Inflammatory macrophage (primary cell): ENCODE measurements around the gene MYL2.
A peak's percentile ranks its signal among the peaks of the same experiment; 100 is the strongest.
"Not testable (repeated sequence)": the region's sequence is repeated elsewhere in the genome, so short reads cannot be mapped to it uniquely, and the experiment has no call there.

Source experiments
- DNase-seq, 2 donors: peaks; one replicate each; pipeline ENCODE4 v3.0.0-alpha.2; 2020 to 2022
- total RNA-seq, 18 experiments: gene quantifications; one replicate each; lab custom pipeline; 2026; ENCODE audit warnings: mixed read lengths in 6 of 18, inconsistent platforms in 2 of 18; lab: John Stamatoyannopoulos, UW

Gene MYL2, protein sequence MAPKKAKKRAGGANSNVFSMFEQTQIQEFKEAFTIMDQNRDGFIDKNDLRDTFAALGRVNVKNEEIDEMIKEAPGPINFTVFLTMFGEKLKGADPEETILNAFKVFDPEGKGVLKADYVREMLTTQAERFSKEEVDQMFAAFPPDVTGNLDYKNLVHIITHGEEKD
- total RNA-seq, result 0 to 0.03 (median 0) reads per million in 18 experiments

- no peak for DNase-seq
Measured at GRCh38 chr12:110920324-110920910, at the start of gene MYL2. MYL2 (minus strand) TSS chr12:110920579; CDS start chr12:110920529, 50 bp downstream.

DNA sequence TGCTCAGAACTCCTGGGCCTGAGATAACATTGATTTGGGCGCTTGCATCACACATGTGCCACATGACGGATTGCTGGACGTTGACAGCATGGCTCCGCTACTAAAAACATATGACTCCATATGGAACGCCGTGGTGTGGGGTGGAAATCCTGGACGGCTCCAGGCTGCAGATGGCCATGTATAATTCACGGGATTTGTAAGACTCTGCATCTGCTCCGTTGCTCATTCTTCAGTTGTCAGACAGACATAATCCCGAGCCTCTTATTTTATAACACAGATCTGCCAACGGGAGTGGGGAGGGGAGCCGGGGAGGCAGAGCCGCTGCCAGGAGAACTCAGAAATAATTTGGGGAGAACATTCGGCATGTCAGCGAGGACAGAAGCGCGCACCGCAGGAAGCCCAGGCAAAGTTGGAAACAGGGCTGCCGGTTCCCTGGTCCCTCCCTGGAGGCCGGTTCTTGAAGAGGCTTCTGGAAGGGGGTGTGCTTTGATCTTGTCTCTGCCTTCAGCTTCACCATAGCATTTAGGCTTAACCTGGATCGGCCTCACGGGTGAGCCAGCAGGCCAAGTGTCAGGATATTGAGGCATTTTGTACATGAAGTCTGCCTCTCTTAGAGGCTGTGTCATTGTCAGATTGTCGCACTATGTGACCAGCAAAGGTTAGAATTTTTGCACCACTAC lies 45.8 kb upstream of the MYL2 start:
- DNase-seq, result no peak

- DNase-seq, result no peak
Measured at GRCh38 chr12:110965574-110965973, 45.2 kb upstream of the MYL2 start.

DNA sequence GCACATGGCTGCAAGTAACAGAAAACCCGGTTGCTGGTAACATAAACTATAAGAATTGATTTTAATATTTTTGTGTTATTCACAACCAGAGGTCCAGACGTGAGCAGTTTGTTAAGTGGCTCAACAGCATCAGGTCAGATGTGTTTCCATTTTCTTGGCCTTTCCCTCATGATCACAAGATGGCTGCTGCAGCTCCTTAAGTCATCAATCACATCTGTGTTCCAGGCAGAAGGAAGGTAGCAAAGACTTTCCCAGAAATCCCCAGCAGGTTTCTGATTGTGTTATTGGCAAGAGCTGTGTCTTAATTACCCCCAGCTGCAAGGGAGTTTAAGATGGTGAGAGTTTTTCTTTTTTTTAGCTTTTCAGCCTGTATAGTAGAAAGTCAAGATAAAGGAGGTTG lies 40.4 kb upstream of the MYL2 start:
- no peak for DNase-seq

DNA sequence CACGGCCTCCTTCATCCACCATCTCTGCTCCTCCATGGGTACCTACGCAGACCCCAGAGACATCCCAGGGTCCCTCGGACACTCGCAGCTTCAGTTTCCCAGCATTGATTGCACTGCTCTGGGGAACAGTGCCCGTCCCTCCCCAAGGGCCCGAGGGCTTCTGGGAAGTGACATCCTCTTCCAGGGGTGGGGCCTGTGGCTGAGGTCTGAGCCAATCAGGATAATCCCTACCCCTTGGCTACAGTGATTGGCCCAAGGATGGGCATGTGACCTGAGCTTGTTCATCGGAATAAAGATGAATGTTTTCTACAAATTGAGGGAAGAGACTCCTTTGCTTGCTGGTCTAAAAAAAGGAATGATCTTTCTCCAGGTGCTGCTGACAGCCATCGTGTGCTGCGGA lies 37.3 kb upstream of the MYL2 start:
- no peak for DNase-seq

- DNase-seq, result no peak
Measured at GRCh38 chr12:110957159-110957558, 36.8 kb upstream of the MYL2 start.

- DNase-seq, result not testable (repeated sequence)
Measured at GRCh38 chr12:110950867-110951266, 30.5 kb upstream of the MYL2 start.

GRCh38 chr12:110950466-110950865 lies 30.1 kb upstream of the MYL2 start:
- not testable (repeated sequence) for DNase-seq

DNA sequence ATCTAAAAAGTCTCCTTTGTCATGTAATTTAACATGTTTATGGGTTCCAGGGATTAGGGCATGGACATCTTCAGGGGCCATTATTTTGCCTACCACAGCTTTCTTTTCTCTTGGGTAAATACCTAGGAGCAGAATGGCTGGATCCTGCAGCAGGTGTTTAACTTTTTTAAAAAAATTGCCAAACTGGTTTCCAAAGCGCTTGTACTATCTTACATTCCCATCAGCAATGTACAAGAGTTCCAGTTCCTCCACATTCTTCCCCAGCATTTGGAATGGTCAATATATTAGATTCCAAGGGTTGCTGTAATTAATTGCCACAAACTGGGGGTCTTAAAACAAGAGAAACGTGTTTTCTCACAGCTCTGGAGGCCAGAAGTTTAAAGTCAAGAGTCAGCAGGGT lies 27.7 kb upstream of the MYL2 start:
- no peak for DNase-seq

GRCh38 chr12:110943373-110943772 lies 23.0 kb upstream of the MYL2 start:
- no peak for DNase-seq

- DNase-seq, result no peak
Measured at GRCh38 chr12:110941391-110941790, 21.0 kb upstream of the MYL2 start.

DNA sequence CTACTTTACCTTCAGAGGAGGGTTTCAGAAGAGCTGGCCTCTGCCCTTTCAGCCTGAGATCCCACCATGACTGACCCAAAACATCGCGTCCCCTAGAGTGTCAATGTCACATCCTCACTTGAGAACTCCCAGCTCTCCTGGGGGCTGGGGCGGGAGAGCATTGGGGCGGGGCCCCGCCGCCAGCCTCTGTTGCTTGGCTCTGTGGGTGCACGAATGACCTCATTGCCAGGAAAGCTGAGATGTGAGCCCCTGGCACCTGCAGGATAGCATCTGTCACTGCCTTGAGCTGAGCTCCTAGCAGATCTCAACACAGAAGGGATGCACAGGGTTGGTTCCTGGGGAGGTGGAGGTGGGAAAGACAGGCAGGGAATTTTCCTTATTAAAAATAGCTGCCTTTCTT lies 20.6 kb upstream of the MYL2 start:
- no peak for DNase-seq

GRCh38 chr12:110940296-110940695 lies 19.9 kb upstream of the MYL2 start:
- DNase-seq, result no peak

- peak; percentile 40 to 63 for DNase-seq
Measured at GRCh38 chr12:110937104-110937641, 16.8 kb upstream of the MYL2 start.

GRCh38 chr12:110936367-110937103 lies 16.2 kb upstream of the MYL2 start:
- no peak for DNase-seq

DNA sequence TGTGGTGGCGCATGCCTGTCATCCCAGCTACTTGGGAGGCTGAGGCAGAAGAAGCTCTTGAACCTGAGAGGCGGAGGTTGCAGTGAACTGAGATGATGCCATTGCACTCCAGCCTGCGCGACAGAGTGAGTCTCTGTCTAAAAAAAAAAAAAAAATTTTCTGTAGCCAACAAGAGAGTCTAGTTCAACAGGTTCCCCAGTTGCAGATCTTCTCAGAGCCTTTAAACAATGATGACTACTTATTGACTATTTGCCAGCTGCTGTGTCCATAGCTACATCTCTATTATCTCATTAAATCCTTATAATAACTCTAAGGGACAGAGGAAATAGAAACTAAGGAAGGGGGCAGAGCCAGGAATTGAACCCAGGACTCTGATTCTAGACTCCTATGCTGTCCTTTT lies 15.2 kb upstream of the MYL2 start:
- no peak for DNase-seq

DNA sequence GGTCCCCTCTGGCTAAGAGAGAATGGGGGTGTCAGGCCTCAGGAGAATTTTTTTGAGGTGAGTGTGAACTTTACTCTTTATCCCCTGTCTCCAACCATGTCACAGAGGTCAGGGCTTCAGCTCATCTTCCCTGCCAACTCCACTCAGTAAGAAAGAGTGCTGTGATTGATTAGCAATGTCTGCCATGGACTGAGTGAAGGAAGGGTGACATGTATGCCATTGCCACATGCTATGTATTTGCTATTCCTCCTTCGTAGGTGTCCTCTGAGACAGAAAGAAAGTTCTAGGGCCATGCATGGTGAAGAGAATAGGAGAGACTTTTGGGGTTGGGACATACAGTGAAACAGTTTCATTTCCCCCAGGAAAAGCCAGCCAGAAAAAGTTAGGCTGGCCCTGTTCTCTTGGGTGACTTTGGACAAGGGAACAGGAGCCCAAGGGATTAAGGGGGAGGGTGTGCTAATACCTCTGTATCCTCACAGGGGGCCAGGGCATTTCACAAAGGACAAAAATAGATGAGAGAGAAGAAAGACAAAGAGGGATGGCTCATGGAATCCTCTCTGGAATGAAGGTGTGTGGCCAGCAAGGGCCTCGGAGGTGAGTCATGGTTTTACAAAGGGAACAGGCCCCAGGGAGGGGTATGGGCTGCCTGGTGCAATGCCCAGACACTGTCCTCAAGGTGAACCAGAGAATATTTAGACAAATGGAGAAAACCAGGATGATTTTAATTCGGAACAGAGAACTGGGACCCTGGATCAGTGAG lies 13.9 kb upstream of the MYL2 start:
- no peak for DNase-seq

- DNase-seq, result no peak
Measured at GRCh38 chr12:110933326-110933974, 13.1 kb upstream of the MYL2 start.

DNA sequence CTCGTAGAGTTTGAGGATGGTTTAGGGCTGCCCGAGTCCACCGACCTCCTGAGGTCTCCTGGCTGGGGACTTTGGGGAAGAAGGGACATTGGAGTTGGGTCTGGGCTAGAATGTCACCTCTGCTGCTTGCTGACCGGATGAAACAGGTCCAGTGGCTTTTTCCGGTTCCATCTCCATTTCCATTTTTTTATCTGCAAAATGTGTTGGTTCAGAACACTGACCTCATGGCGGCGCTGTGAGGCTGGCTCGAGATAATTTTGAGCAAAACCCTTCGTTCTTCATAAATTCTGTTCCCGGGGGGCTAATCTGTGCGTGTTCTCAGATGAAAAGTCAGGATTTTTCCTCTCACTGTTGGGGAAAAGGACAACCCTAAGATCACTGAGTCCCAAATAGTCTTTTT lies 11.7 kb upstream of the MYL2 start:
- peak in 1 of 2 donors; percentile 14 for DNase-seq

- no peak for DNase-seq
Measured at GRCh38 chr12:110931315-110931728, 10.9 kb upstream of the MYL2 start.

DNA sequence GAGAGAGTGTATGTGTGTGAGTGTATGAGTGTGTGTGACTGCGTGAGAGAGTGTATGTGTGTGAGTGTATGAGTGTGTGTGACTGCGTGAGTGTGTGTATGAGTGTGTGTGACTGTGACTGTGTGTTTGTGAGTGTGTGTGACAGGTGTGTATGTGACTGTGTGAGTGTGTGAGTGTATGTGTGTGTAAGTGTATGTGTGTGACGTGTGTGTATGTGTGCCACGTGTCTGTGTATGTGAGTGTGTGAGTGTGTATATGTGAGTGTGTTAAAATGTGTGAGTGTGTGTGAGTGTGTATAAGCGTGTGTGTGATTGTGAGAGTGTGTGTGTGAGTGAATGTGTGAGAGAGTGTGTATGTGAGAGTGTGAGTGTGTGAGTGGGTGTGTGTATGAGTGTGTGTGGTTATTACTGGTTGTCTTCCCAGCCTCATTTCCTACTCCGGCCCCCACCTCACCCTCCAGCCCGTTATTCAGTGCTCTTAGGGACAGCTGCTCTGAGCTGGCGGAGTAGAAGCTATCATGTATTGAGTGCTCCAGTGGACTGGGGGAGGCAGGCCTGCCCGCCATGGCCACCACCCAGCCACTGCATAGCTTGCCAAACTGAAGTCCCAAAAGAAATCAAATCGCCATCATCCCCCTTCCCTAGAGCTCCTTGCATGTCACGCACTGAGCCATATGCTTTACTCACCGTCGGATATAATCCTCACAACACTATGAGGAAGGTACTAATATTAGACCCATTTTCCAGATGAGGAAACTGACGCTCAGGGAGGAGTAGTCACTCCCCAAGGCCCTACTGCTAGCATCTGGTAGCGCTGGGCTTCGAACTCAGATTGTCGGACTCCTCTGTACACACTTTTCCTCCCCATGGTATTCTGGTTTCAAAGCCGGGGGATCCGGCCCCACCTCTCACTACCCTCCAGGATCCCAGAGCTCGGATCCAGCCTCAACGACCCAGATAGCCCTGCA lies 10.3 kb upstream of the MYL2 start:
- DNase-seq, result no peak
